Measurements from ENCODE around the gene MAP4.

DNA sequence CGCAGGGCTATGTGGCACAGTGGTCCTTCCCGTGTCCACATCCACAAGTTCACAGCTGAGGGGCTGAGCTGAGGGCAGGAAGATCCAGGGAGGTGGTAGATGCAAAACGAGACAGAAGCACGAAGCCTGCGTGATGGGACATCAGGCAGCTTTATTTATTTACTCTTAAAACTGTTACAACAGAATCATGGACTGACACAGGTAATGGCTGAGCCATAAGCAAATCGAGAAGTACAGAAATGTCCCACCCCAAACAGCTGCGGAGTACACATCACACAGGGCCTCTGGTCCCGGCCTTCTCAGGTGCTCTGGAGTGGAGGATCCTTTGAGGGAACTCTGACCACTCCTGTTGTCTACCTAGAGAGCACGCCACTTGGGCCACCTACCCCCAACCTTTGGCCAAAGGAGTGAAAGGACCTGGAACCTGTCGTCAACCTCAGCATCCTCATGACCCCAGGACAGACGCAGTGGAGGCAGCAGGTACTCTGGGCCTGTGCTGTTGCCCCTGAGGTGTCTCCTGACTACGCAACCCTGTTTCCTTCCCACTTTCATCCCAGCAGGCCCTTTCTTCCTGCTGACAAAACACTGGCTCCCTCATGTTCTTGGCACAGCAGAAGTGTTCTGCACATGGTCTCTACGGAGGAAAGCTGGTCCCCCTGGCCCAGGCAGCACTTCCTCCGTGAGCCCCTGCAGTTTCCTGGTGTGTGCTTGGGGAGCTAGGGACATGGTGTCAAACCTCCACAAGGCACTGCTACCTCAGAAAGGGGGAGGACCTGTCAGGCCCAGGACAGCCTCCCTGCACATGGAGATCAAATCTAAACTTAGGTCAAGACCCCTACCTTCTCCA, 165.4 kb downstream of the MAP4 start:
- TF ChIP-seq, protein P1, sequence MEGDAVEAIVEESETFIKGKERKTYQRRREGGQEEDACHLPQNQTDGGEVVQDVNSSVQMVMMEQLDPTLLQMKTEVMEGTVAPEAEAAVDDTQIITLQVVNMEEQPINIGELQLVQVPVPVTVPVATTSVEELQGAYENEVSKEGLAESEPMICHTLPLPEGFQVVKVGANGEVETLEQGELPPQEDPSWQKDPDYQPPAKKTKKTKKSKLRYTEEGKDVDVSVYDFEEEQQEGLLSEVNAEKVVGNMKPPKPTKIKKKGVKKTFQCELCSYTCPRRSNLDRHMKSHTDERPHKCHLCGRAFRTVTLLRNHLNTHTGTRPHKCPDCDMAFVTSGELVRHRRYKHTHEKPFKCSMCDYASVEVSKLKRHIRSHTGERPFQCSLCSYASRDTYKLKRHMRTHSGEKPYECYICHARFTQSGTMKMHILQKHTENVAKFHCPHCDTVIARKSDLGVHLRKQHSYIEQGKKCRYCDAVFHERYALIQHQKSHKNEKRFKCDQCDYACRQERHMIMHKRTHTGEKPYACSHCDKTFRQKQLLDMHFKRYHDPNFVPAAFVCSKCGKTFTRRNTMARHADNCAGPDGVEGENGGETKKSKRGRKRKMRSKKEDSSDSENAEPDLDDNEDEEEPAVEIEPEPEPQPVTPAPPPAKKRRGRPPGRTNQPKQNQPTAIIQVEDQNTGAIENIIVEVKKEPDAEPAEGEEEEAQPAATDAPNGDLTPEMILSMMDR (IDR thresholded peaks at IDR 0.05; ENCODE audit: low read depth, low read length, missing input control): no peak
- no peak for TF ChIP-seq SP1 (IDR thresholded peaks at IDR 0.05)
- TF ChIP-seq, protein P2, sequence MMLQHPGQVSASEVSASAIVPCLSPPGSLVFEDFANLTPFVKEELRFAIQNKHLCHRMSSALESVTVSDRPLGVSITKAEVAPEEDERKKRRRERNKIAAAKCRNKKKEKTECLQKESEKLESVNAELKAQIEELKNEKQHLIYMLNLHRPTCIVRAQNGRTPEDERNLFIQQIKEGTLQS (IDR thresholded peaks at IDR 0.05): no peak
- TF ChIP-seq RXRA (IDR thresholded peaks at IDR 0.05): no peak
- no peak for TF ChIP-seq TAF1 (conservative IDR thresholded peaks at IDR 0.05)
- TF ChIP-seq GABPA (IDR thresholded peaks at IDR 0.05 in 1 of 2, conservative IDR thresholded peaks at IDR 0.05 in 1 of 2): no peak
- TF ChIP-seq RAD21 (IDR thresholded peaks at IDR 0.05): no peak
- no peak for TF ChIP-seq YY1 (IDR thresholded peaks at IDR 0.05)

Measured in liver (tissue), 3 donors.